ENCODE results near the gene PIP5K1A. TPM values are rescaled to one million over a fixed set of nuclear protein-coding genes. Genes with fewer than 3 reads are reported as not detected.

The PIP5K1A gene
- total and polyA plus RNA-seq, 8 donors = 8.4 to 156 (median 58.1) TPM

- no peak for DNase-seq
- Histone ChIP-seq H3K4me3 (no peak overlapping the region), H3K9me3 (no peaks in the 10 kb centered on the region), H3K27me3 (no peaks in the 10 kb centered on the region), H3K4me1 (peaks cover 0 to 19% (median 8%) of the 10 kb centered on the region in 4 donors), H3K27ac (peak overlapping the region in 3 of 5 donors; percentile 14 to 40 (median 25)), H3K36me3 (peaks cover 92 to 100% (median 100%) of the 10 kb centered on the region in 4 donors)
- TF ChIP-seq POLR2AphosphoS5 (IDR thresholded peaks at IDR 0.05) = no peak
- no peak for TF ChIP-seq POLR2A (IDR thresholded peaks at IDR 0.05)
- no peak for TF ChIP-seq EP300 (IDR thresholded peaks at IDR 0.05)
- TF ChIP-seq CTCF (IDR thresholded peaks at IDR 0.05) = no peak
- intact Hi-C loops (cut with DNase I; ENCODE audit: low total_unique reads) = no loop called here
- WGBS, 5 donors = 78 to 80% (median 79%) methylated on average over 12 to 13 of the region's 13 CpGs
Observed at GRCh38 chr1:151292207-151293030, 94.1 kb downstream of the PIP5K1A start.

- TF ChIP-seq CTCF (IDR thresholded peaks at IDR 0.05) (no peak), EP300 (IDR thresholded peaks at IDR 0.05) (no peak), POLR2AphosphoS5 (IDR thresholded peaks at IDR 0.05) (no peak), POLR2A (IDR thresholded peaks at IDR 0.05) (no peak)
- Histone ChIP-seq H3K4me3 (no peak overlapping the region), H3K27ac (peak overlapping the region in 1 of 5 donors; percentile 25), H3K27me3 (no peaks in the 10 kb centered on the region), H3K9me3 (no peaks in the 10 kb centered on the region), H3K4me1 (peaks cover 0 to 19% (median 8%) of the 10 kb centered on the region in 4 donors), H3K36me3 (peaks cover 93 to 100% (median 100%) of the 10 kb centered on the region in 4 donors)
- 66 to 86% (median 75%) methylated on average over 6 of the region's 6 CpGs for WGBS, 5 donors
- intact Hi-C loops (cut with DNase I; ENCODE audit: low total_unique reads) = no loop called here
- DNase-seq = no peak
Observed at GRCh38 chr1:151293093-151293492, 94.7 kb downstream of the PIP5K1A start.

GRCh38 chr1:151294742-151295462 is 96.5 kb downstream of the PIP5K1A start:
- WGBS, 5 donors = 77 to 95% (median 92%) methylated on average over 2 of the region's 2 CpGs
- peaks cover 93 to 100% (median 100%) of the 10 kb centered on the region in 4 donors for H3K36me3 ChIP-seq
- no peak overlapping the region for H3K4me3 ChIP-seq
- no peak for DNase-seq
- no peak overlapping the region for H3K27ac ChIP-seq
- peaks cover 0 to 3% (median under 1%) of the 10 kb centered on the region in 4 donors for H3K4me1 ChIP-seq
- no peaks in the 10 kb centered on the region for H3K9me3 ChIP-seq
- intact Hi-C loops (cut with DNase I; ENCODE audit: low total_unique reads) = no loop called here
- TF ChIP-seq CTCF (IDR thresholded peaks at IDR 0.05) = no peak
- TF ChIP-seq EP300 (IDR thresholded peaks at IDR 0.05) = no peak
- no peak for TF ChIP-seq POLR2A (IDR thresholded peaks at IDR 0.05)
- no peak for TF ChIP-seq POLR2AphosphoS5 (IDR thresholded peaks at IDR 0.05)
- no peaks in the 10 kb centered on the region for H3K27me3 ChIP-seq

Other genes with a start within 250 kb of the PIP5K1A start
- 100 to 1,000 TPM in 2 of 5 donors, 10 to 100 TPM in 3; 24.9 to 117 (median 76.0) TPM for gene CERS2, start 223.7 kb upstream of the PIP5K1A start, total RNA-seq
- 100 to 1,000 TPM; 101 to 125 (median 114) TPM for gene CERS2, start 223.7 kb upstream of the PIP5K1A start, polyA plus RNA-seq
- not detected for gene ANXA9, start 216.3 kb upstream of the PIP5K1A start, total RNA-seq
- gene ANXA9, start 216.3 kb upstream of the PIP5K1A start, polyA plus RNA-seq = under 1 TPM; 0.44 to 0.63 (median 0.46) TPM
- gene MINDY1, start 191.7 kb upstream of the PIP5K1A start, total RNA-seq = 10 to 100 TPM; 19.1 to 60.0 (median 40.6) TPM
- 10 to 100 TPM in 2 of 3 donors, 1 to 10 TPM in 1; 9.8 to 18.8 (median 16.1) TPM for gene MINDY1, start 191.7 kb upstream of the PIP5K1A start, polyA plus RNA-seq
- 100 to 1,000 TPM in 1 of 5 donors, 10 to 100 TPM in 3, 1 to 10 TPM in 1; 2.9 to 118 (median 21.2) TPM for gene PRUNE1, start 190.1 kb upstream of the PIP5K1A start, total RNA-seq
- 10 to 100 TPM; 10.8 to 12.7 (median 11.7) TPM for gene PRUNE1, start 190.1 kb upstream of the PIP5K1A start, polyA plus RNA-seq
- gene BNIPL, start 162.0 kb upstream of the PIP5K1A start, total RNA-seq = 1 to 10 TPM in 1 of 5 donors, not detected in 4; 1.3 TPM
- 10 to 100 TPM in 1 of 3 donors, under 1 TPM in 1, not detected in 1; 0.25 to 35.1 TPM for gene BNIPL, start 162.0 kb upstream of the PIP5K1A start, polyA plus RNA-seq
- gene C1orf56, start 150.8 kb upstream of the PIP5K1A start, total RNA-seq = 1 to 10 TPM in 4 of 5 donors, under 1 TPM in 1; 0.73 to 6.4 (median 3.5) TPM
- gene C1orf56, start 150.8 kb upstream of the PIP5K1A start, polyA plus RNA-seq = 1 to 10 TPM; 2.4 to 6.0 (median 2.5) TPM
- gene CDC42SE1, start 138.9 kb upstream of the PIP5K1A start, total RNA-seq = 10 to 100 TPM; 28.1 to 90.3 (median 52.5) TPM
- gene CDC42SE1, start 138.9 kb upstream of the PIP5K1A start, polyA plus RNA-seq = 10 to 100 TPM; 41.6 to 49.2 (median 47.1) TPM
- gene MLLT11, start 138.2 kb upstream of the PIP5K1A start, total RNA-seq = 10 to 100 TPM in 1 of 5 donors, 1 to 10 TPM in 1, under 1 TPM in 1, not detected in 2; 0.72 to 14.0 (median 3.1) TPM
- gene MLLT11, start 138.2 kb upstream of the PIP5K1A start, polyA plus RNA-seq = 1 to 10 TPM; 1.1 to 2.4 (median 1.4) TPM
- 10 to 100 TPM in 2 of 5 donors, 1 to 10 TPM in 3; 5.2 to 52.2 (median 8.8) TPM for gene GABPB2, start 127.8 kb upstream of the PIP5K1A start, total RNA-seq
- 1 to 10 TPM; 3.9 to 5.4 (median 4.3) TPM for gene GABPB2, start 127.8 kb upstream of the PIP5K1A start, polyA plus RNA-seq
- gene SEMA6C, start 51.9 kb upstream of the PIP5K1A start, total RNA-seq = 10 to 100 TPM in 2 of 5 donors, 1 to 10 TPM in 3; 4.4 to 12.3 (median 8.1) TPM
- gene SEMA6C, start 51.9 kb upstream of the PIP5K1A start, polyA plus RNA-seq = 10 to 100 TPM in 2 of 3 donors, 1 to 10 TPM in 1; 7.1 to 13.9 (median 13.0) TPM
- gene TNFAIP8L2, start 41.9 kb upstream of the PIP5K1A start, total RNA-seq = 10 to 100 TPM in 2 of 5 donors, 1 to 10 TPM in 1, not detected in 2; 2.0 to 19.4 (median 15.2) TPM
- 1 to 10 TPM; 3.2 to 9.5 (median 4.1) TPM for gene TNFAIP8L2, start 41.9 kb upstream of the PIP5K1A start, polyA plus RNA-seq
- 10 to 100 TPM in 1 of 5 donors, 1 to 10 TPM in 4; 1.7 to 10.3 (median 4.5) TPM for gene LYSMD1, start 32.6 kb upstream of the PIP5K1A start, total RNA-seq
- gene LYSMD1, start 32.6 kb upstream of the PIP5K1A start, polyA plus RNA-seq = 1 to 10 TPM; 4.0 to 5.3 (median 4.7) TPM
- gene SCNM1, start 32.4 kb upstream of the PIP5K1A start, total RNA-seq = 10 to 100 TPM in 3 of 5 donors, 1 to 10 TPM in 2; 4.5 to 57.8 (median 12.0) TPM
- gene SCNM1, start 32.4 kb upstream of the PIP5K1A start, polyA plus RNA-seq = 10 to 100 TPM; 35.2 to 66.3 (median 64.5) TPM
- gene TMOD4, start 22.6 kb upstream of the PIP5K1A start, total RNA-seq = not detected
- gene TMOD4, start 22.6 kb upstream of the PIP5K1A start, polyA plus RNA-seq = 1 to 10 TPM in 1 of 3 donors, not detected in 2; 1.2 TPM
- gene VPS72, start 8.4 kb upstream of the PIP5K1A start, total RNA-seq = 10 to 100 TPM; 19.1 to 61.6 (median 32.1) TPM
- 10 to 100 TPM; 27.8 to 32.6 (median 30.2) TPM for gene VPS72, start 8.4 kb upstream of the PIP5K1A start, polyA plus RNA-seq
- gene PSMD4, start 56.2 kb downstream of the PIP5K1A start, total RNA-seq = 100 to 1,000 TPM in 2 of 5 donors, 10 to 100 TPM in 3; 81.3 to 220 (median 83.2) TPM
- 100 to 1,000 TPM; 126 to 234 (median 176) TPM for gene PSMD4, start 56.2 kb downstream of the PIP5K1A start, polyA plus RNA-seq
- gene ZNF687, start 83.7 kb downstream of the PIP5K1A start, total RNA-seq = 10 to 100 TPM; 11.9 to 59.6 (median 19.3) TPM
- gene ZNF687, start 83.7 kb downstream of the PIP5K1A start, polyA plus RNA-seq = 10 to 100 TPM in 1 of 3 donors, 1 to 10 TPM in 2; 6.8 to 10.8 (median 7.3) TPM
- gene PI4KB, start 128.9 kb downstream of the PIP5K1A start, total RNA-seq = 100 to 1,000 TPM in 2 of 5 donors, 10 to 100 TPM in 3; 33.2 to 187 (median 62.6) TPM
- 10 to 100 TPM; 24.1 to 33.5 (median 25.3) TPM for gene PI4KB, start 128.9 kb downstream of the PIP5K1A start, polyA plus RNA-seq
- gene RFX5, start 148.7 kb downstream of the PIP5K1A start, total RNA-seq = 100 to 1,000 TPM in 1 of 5 donors, 10 to 100 TPM in 4; 20.4 to 117 (median 39.1) TPM
- gene RFX5, start 148.7 kb downstream of the PIP5K1A start, polyA plus RNA-seq = 10 to 100 TPM in 2 of 3 donors, 1 to 10 TPM in 1; 9.9 to 19.4 (median 14.2) TPM
- gene SELENBP1, start 174.2 kb downstream of the PIP5K1A start, total RNA-seq = 100 to 1,000 TPM in 4 of 5 donors, 10 to 100 TPM in 1; 68.8 to 661 (median 281) TPM
- gene SELENBP1, start 174.2 kb downstream of the PIP5K1A start, polyA plus RNA-seq = 100 to 1,000 TPM; 102 to 153 (median 117) TPM
- gene PSMB4, start 201.0 kb downstream of the PIP5K1A start, total RNA-seq = 100 to 1,000 TPM; 111 to 258 (median 166) TPM
- gene PSMB4, start 201.0 kb downstream of the PIP5K1A start, polyA plus RNA-seq = 100 to 1,000 TPM; 314 to 358 (median 329) TPM

All from stomach (tissue), 9 donors.